Effector CD4-positive, alpha-beta T cell (primary cell): ENCODE data around the gene ANGPTL8. TPM values are rescaled to one million over a fixed set of nuclear protein-coding genes. Genes with fewer than 3 reads are reported as not detected.
A peak's percentile ranks its signal among the peaks of the same experiment; 100 is the strongest.

Experiments
- DNase-seq: peaks from one replicate; pipeline ENCODE4 v3.0.0-alpha.2; 2020
- total RNA-seq: gene quantifications from one replicate; lab custom pipeline; 2026; lab: John Stamatoyannopoulos, UW

Gene ANGPTL8
- total RNA-seq: not detected

GRCh38 chr19:11239377-11240000 is at the start of gene ANGPTL8:
ANGPTL8 (plus strand) TSS chr19:11239619; CDS start chr19:11239638, 19 bp downstream.
- no peak for DNase-seq

GRCh38 chr19:11190501-11190900 is 48.9 kb upstream of the ANGPTL8 start:
- DNase-seq: no peak

GRCh38 chr19:11191273-11191755 is 48.1 kb upstream of the ANGPTL8 start:
- no peak for DNase-seq

GRCh38 chr19:11191934-11192333 is 47.5 kb upstream of the ANGPTL8 start:
- no peak for DNase-seq

GRCh38 chr19:11192957-11193939 is 46.2 kb upstream of the ANGPTL8 start:
- DNase-seq: no peak

- no peak for DNase-seq
These were observed 45.2 kb upstream of the ANGPTL8 start for GRCh38 chr19:11194173-11194572.

- no peak for DNase-seq
These were observed 44.5 kb upstream of the ANGPTL8 start for GRCh38 chr19:11194656-11195558.

- no peak for DNase-seq
These were observed 43.7 kb upstream of the ANGPTL8 start for GRCh38 chr19:11195681-11196080.

GRCh38 chr19:11196406-11197287 is 42.8 kb upstream of the ANGPTL8 start:
- no peak for DNase-seq

GRCh38 chr19:11197291-11198174 is 41.9 kb upstream of the ANGPTL8 start, which contains the start of gene KANK2:
KANK2 (minus strand) TSS chr19:11197545; CDS start chr19:11194511, 3,034 bp downstream.
- peak; percentile 55 for DNase-seq

GRCh38 chr19:11198175-11198534 is 41.3 kb upstream of the ANGPTL8 start:
- no peak for DNase-seq

GRCh38 chr19:11198769-11199424 is 40.5 kb upstream of the ANGPTL8 start:
- DNase-seq: no peak

- no peak for DNase-seq
These were observed 39.9 kb upstream of the ANGPTL8 start for GRCh38 chr19:11199517-11199916.

GRCh38 chr19:11200015-11200574 is 39.3 kb upstream of the ANGPTL8 start:
- DNase-seq: no peak

GRCh38 chr19:11200931-11201330 is 38.5 kb upstream of the ANGPTL8 start:
- no peak for DNase-seq

GRCh38 chr19:11201791-11202190 is 37.6 kb upstream of the ANGPTL8 start:
- DNase-seq: no peak

GRCh38 chr19:11202488-11203193 is 36.8 kb upstream of the ANGPTL8 start:
- DNase-seq: no peak

GRCh38 chr19:11203194-11204075 is 36.0 kb upstream of the ANGPTL8 start:
- DNase-seq: peak; percentile 23
